ENCODE results near the gene CCDC124. TPM values are rescaled to one million over a fixed set of nuclear protein-coding genes. Genes with fewer than 3 reads are reported as not detected.
"Not testable (repeated sequence)": the region's sequence is repeated elsewhere in the genome, so short reads cannot be mapped to it uniquely, and the experiment has no call there.

CCDC124 gene
- polyA plus RNA-seq, 1 donor, result 49.7 TPM

- no peaks in the 10 kb centered on the region for H3K36me3 ChIP-seq (ENCODE audit: control insufficient read depth, insufficient read depth, low read length)
- H3K27me3 ChIP-seq (ENCODE audit: control insufficient read depth, insufficient read depth, low read length), result no peaks in the 10 kb centered on the region
- H3K27ac ChIP-seq (ENCODE audit: low read length), result no peak overlapping the region
- DNase-seq, result no peak
- WGBS (ENCODE audit: insufficient coverage, low lambda C conversion rate), result 78% methylated on average over 2 of the region's 3 CpGs
- H3K4me1 ChIP-seq (ENCODE audit: control insufficient read depth, insufficient read depth, low read length), result no peaks in the 10 kb centered on the region
- H3K4me3 ChIP-seq (ENCODE audit: low read length), result no peak overlapping the region
- peaks cover 5% of the 10 kb centered on the region for H3K9me3 ChIP-seq (ENCODE audit: control insufficient read depth, low read depth, low read length)
Measured at GRCh38 chr19:17908244-17908643, 24.6 kb upstream of the CCDC124 start.

- no peaks in the 10 kb centered on the region for H3K27me3 ChIP-seq (ENCODE audit: control insufficient read depth, insufficient read depth, low read length)
- WGBS (ENCODE audit: insufficient coverage, low lambda C conversion rate), result no CpG with 5 or more reads among the region's 7 CpGs
- H3K4me1 ChIP-seq (ENCODE audit: control insufficient read depth, insufficient read depth, low read length), result no peaks in the 10 kb centered on the region
- H3K27ac ChIP-seq (ENCODE audit: low read length), result no peak overlapping the region
- no peaks in the 10 kb centered on the region for H3K36me3 ChIP-seq (ENCODE audit: control insufficient read depth, insufficient read depth, low read length)
- no peak for DNase-seq
- H3K4me3 ChIP-seq (ENCODE audit: low read length), result no peak overlapping the region
- H3K9me3 ChIP-seq (ENCODE audit: control insufficient read depth, low read depth, low read length), result peaks cover 5% of the 10 kb centered on the region
Measured at GRCh38 chr19:17909003-17909732, 23.6 kb upstream of the CCDC124 start.

- Histone ChIP-seq H3K27ac (ENCODE audit: low read length) (no peak overlapping the region), H3K36me3 (ENCODE audit: control insufficient read depth, insufficient read depth, low read length) (no peaks in the 10 kb centered on the region), H3K4me3 (ENCODE audit: low read length) (no peak overlapping the region), H3K27me3 (ENCODE audit: control insufficient read depth, insufficient read depth, low read length) (no peaks in the 10 kb centered on the region), H3K4me1 (ENCODE audit: control insufficient read depth, insufficient read depth, low read length) (no peaks in the 10 kb centered on the region), H3K9me3 (ENCODE audit: control insufficient read depth, low read depth, low read length) (peaks cover 5% of the 10 kb centered on the region)
- no peak for DNase-seq
- WGBS (ENCODE audit: insufficient coverage, low lambda C conversion rate), result no CpG with 5 or more reads among the region's 11 CpGs
Measured at GRCh38 chr19:17910791-17911360, 21.9 kb upstream of the CCDC124 start.

- no peaks in the 10 kb centered on the region for H3K4me1 ChIP-seq (ENCODE audit: control insufficient read depth, insufficient read depth, low read length)
- WGBS (ENCODE audit: insufficient coverage, low lambda C conversion rate), result no CpG with 5 or more reads among the region's 6 CpGs
- no peak overlapping the region for H3K27ac ChIP-seq (ENCODE audit: low read length)
- no peaks in the 10 kb centered on the region for H3K27me3 ChIP-seq (ENCODE audit: control insufficient read depth, insufficient read depth, low read length)
- peaks cover 7% of the 10 kb centered on the region for H3K9me3 ChIP-seq (ENCODE audit: control insufficient read depth, low read depth, low read length)
- DNase-seq, result no peak
- no peaks in the 10 kb centered on the region for H3K36me3 ChIP-seq (ENCODE audit: control insufficient read depth, insufficient read depth, low read length)
- no peak overlapping the region for H3K4me3 ChIP-seq (ENCODE audit: low read length)
Measured at GRCh38 chr19:17915940-17916593, 16.7 kb upstream of the CCDC124 start.

GRCh38 chr19:17918151-17918550 lies 14.7 kb upstream of the CCDC124 start:
- not testable (repeated sequence) for H3K27ac ChIP-seq (ENCODE audit: low read length); H3K36me3 ChIP-seq (ENCODE audit: control insufficient read depth, insufficient read depth, low read length); H3K27me3 ChIP-seq (ENCODE audit: control insufficient read depth, insufficient read depth, low read length); DNase-seq; H3K4me3 ChIP-seq (ENCODE audit: low read length); H3K9me3 ChIP-seq (ENCODE audit: control insufficient read depth, low read depth, low read length); H3K4me1 ChIP-seq (ENCODE audit: control insufficient read depth, insufficient read depth, low read length)
- no CpG with 5 or more reads among the region's 30 CpGs for WGBS (ENCODE audit: insufficient coverage, low lambda C conversion rate)

- H3K27ac ChIP-seq (ENCODE audit: low read length), result not testable (repeated sequence)
Measured at GRCh38 chr19:17919122-17919521, 13.7 kb upstream of the CCDC124 start.

GRCh38 chr19:17920527-17920926 lies 12.3 kb upstream of the CCDC124 start:
- Histone ChIP-seq H3K9me3 (ENCODE audit: control insufficient read depth, low read depth, low read length) (peaks cover 7% of the 10 kb centered on the region), H3K27me3 (ENCODE audit: control insufficient read depth, insufficient read depth, low read length) (no peaks in the 10 kb centered on the region), H3K4me3 (ENCODE audit: low read length) (no peak overlapping the region), H3K4me1 (ENCODE audit: control insufficient read depth, insufficient read depth, low read length) (no peaks in the 10 kb centered on the region), H3K27ac (ENCODE audit: low read length) (no peak overlapping the region), H3K36me3 (ENCODE audit: control insufficient read depth, insufficient read depth, low read length) (no peaks in the 10 kb centered on the region)
- DNase-seq, result no peak

More at GRCh38 chr19:17919122-17919521, 13.7 kb upstream of the CCDC124 start:
- WGBS (ENCODE audit: insufficient coverage, low lambda C conversion rate), result no CpG with 5 or more reads among the region's 5 CpGs
- H3K9me3 ChIP-seq (ENCODE audit: control insufficient read depth, low read depth, low read length); H3K27me3 ChIP-seq (ENCODE audit: control insufficient read depth, insufficient read depth, low read length); H3K4me1 ChIP-seq (ENCODE audit: control insufficient read depth, insufficient read depth, low read length); H3K4me3 ChIP-seq (ENCODE audit: low read length); DNase-seq; H3K36me3 ChIP-seq (ENCODE audit: control insufficient read depth, insufficient read depth, low read length): not testable (repeated sequence)

GRCh38 chr19:17922138-17922537 lies 10.7 kb upstream of the CCDC124 start:
- Histone ChIP-seq H3K27ac (ENCODE audit: low read length) (no peak overlapping the region), H3K27me3 (ENCODE audit: control insufficient read depth, insufficient read depth, low read length) (no peaks in the 10 kb centered on the region), H3K9me3 (ENCODE audit: control insufficient read depth, low read depth, low read length) (peaks cover 7% of the 10 kb centered on the region), H3K4me1 (ENCODE audit: control insufficient read depth, insufficient read depth, low read length) (no peaks in the 10 kb centered on the region), H3K36me3 (ENCODE audit: control insufficient read depth, insufficient read depth, low read length) (no peaks in the 10 kb centered on the region), H3K4me3 (ENCODE audit: low read length) (no peak overlapping the region)
- no peak for DNase-seq
- WGBS (ENCODE audit: insufficient coverage, low lambda C conversion rate), result no CpG with 5 or more reads among the region's 3 CpGs

- Histone ChIP-seq H3K27me3 (ENCODE audit: control insufficient read depth, insufficient read depth, low read length) (no peaks in the 10 kb centered on the region), H3K9me3 (ENCODE audit: control insufficient read depth, low read depth, low read length) (no peaks in the 10 kb centered on the region), H3K4me3 (ENCODE audit: low read length) (no peak overlapping the region), H3K27ac (ENCODE audit: low read length) (no peak overlapping the region), H3K4me1 (ENCODE audit: control insufficient read depth, insufficient read depth, low read length) (no peaks in the 10 kb centered on the region), H3K36me3 (ENCODE audit: control insufficient read depth, insufficient read depth, low read length) (no peaks in the 10 kb centered on the region)
- no peak for DNase-seq
- 100% methylated on average over 1 of the region's 4 CpGs for WGBS (ENCODE audit: insufficient coverage, low lambda C conversion rate)
Measured at GRCh38 chr19:17926044-17926443, 6.8 kb upstream of the CCDC124 start.

- H3K4me1 ChIP-seq (ENCODE audit: control insufficient read depth, insufficient read depth, low read length), result peaks cover 10% of the 10 kb centered on the region
Measured at GRCh38 chr19:17929056-17929455, 3.8 kb upstream of the CCDC124 start.

More at GRCh38 chr19:17929056-17929455, 3.8 kb upstream of the CCDC124 start:
- 80% methylated on average over 1 of the region's 4 CpGs for WGBS (ENCODE audit: insufficient coverage, low lambda C conversion rate)
- Histone ChIP-seq H3K36me3 (ENCODE audit: control insufficient read depth, insufficient read depth, low read length) (no peaks in the 10 kb centered on the region), H3K27me3 (ENCODE audit: control insufficient read depth, insufficient read depth, low read length) (peaks cover 7% of the 10 kb centered on the region), H3K4me3 (ENCODE audit: low read length) (no peak overlapping the region), H3K27ac (ENCODE audit: low read length) (no peak overlapping the region), H3K9me3 (ENCODE audit: control insufficient read depth, low read depth, low read length) (no peaks in the 10 kb centered on the region)
- no peak for DNase-seq

Data from large intestine (tissue), 3 donors.